SKM-1 (cell line): ENCODE data around the gene RAB40C.

ENCODE experiments used
- DNase-seq: peaks from one replicate; lab custom pipeline; 2025; ENCODE audit not compliant: unreplicated experiment; lab: John Stamatoyannopoulos, UW

RAB40C gene

GRCh38 chr16:666572-666971 lies 76.7 kb downstream of the RAB40C start:
- no peak for DNase-seq

GRCh38 chr16:667113-667779 lies 77.4 kb downstream of the RAB40C start:
- DNase-seq = no peak

DNA sequence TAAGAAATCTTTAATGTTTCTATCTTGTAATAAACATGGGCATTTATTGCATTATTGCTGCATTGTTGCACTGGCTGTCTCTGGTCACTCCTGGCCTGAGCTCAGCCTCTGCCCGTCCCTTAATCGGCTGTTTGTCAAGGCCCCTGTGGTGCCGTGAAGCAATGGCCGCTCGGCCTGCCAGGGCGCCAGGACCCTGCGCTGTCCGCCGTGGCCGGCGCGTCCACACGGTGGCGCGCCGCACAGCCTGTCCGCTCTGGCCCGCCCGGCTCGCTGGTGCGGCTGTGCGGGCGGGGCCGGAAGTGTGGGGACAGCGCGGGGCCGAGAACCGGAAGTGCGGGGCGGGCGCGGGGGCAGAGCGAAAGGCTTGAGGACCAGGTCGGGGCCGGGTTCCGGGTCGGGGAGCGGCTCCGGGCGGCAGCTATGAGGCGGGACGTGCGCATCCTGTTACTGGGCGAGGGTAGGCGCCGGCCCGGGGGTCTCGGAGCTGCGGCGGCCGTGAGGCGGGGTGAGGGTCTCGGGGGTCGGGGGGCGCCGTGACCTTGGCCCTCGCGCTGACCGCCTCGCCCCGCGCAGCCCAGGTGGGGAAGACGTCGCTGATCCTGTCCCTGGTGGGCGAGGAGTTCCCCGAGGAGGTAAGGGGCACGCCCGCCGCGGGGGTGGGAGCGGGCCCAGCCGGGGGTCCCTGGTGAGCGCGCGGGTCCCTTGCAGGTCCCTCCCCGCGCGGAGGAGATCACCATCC lies 78.1 kb downstream of the RAB40C start, which contains the start of gene RHOT2:
TSS of gene RHOT2 (plus strand) at position 353 of the 739 bp plus-strand sequence. CDS start at position 421, 68 bp downstream.
- DNase-seq = peak; percentile 77

- DNase-seq = no peak
Observed at GRCh38 chr16:668519-669171, 78.8 kb downstream of the RAB40C start.

GRCh38 chr16:669666-670065 lies 79.8 kb downstream of the RAB40C start:
- DNase-seq = no peak

GRCh38 chr16:670485-671352 lies 80.9 kb downstream of the RAB40C start:
- DNase-seq = no peak

GRCh38 chr16:671353-672131 lies 81.7 kb downstream of the RAB40C start:
- no peak for DNase-seq

GRCh38 chr16:672371-672770 lies 82.5 kb downstream of the RAB40C start:
- no peak for DNase-seq

DNA sequence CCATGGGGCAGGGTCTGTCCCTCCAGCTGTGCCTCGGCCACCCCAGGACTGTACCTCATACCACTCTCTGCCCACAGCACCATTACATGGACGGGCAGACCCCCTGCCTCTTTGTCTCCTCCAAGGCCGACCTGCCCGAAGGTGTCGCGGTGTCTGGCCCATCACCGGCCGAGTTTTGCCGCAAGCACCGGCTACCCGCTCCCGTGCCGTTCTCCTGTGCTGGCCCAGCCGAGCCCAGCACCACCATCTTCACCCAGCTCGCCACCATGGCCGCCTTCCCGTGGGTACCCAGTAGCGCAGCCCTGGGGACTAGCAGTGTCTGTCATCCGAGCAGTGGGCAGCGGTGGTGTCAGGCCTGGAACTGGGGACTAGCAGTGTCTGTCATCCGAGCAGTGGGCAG lies 83.0 kb downstream of the RAB40C start:
- no peak for DNase-seq

GRCh38 chr16:673399-673991 lies 83.6 kb downstream of the RAB40C start:
- no peak for DNase-seq

DNA sequence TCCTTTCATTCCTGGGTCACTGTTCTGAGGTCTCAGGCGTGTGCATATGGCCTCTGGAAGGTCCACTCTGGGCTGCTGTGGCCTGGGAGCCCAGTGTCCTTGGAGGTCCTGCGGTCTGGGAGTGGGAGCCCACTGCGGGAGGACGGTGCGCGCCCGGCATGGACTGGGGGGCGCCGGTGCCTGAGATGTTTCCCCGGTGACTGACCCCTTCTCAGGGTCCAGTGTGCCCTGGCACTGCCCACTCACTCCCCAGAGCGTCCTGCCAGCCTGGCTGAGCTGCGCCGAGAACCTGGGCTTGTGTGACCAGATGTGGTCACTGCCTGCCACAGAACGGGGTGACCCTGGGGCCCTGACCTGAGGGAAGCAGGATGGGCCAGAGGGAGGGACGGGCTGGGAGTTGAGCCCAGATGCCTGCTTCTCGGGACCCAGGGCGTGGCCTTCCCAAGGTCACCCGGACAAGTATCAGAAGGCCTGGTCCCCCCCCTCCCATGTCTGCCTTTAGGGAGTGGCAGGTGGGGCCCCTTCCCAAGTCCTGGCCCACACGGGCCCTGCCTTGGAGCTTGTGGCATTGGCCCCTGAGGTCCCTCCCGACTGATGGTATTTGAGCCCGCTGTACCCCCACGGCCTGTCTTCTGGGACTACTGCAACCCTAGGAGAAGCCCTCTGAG lies 84.5 kb downstream of the RAB40C start:
- no peak for DNase-seq

- DNase-seq = no peak
Observed at GRCh38 chr16:674968-675883, 85.4 kb downstream of the RAB40C start, which contains the start of gene RHBDL1. RHBDL1 (plus strand) TSS chr16:675671; CDS start chr16:675791, 120 bp downstream.

DNA sequence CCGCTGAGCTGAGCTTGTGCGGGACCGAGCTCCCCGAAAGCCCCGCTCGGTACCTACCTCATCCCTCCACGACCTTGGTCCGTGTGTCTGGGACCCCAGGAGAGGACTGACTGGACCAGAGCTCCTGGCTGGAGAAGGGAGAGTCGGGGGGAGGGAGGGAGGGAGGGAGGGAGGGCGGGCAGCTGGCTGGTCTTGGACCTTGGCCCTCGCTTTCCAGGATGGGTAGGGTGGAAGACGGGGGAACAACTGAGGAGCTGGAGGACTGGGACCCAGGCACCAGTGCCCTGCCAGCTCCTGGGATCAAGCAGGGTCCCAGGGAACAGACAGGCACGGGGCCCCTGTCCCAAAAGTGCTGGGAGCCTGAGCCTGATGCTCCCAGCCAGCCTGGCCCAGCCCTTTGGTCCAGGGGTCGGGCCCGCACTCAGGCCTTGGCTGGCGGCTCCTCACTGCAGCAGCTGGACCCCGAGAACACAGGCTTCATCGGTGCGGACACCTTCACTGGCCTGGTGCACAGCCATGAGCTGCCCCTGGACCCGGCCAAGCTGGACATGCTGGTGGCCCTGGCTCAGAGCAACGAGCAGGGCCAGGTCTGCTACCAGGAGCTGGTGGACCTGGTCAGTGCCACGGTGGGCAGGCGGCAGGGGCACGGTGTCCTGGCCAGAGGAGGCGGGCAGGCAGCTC lies 86.2 kb downstream of the RAB40C start:
- no peak for DNase-seq

GRCh38 chr16:676565-676902 lies 86.7 kb downstream of the RAB40C start:
- DNase-seq = no peak

DNA sequence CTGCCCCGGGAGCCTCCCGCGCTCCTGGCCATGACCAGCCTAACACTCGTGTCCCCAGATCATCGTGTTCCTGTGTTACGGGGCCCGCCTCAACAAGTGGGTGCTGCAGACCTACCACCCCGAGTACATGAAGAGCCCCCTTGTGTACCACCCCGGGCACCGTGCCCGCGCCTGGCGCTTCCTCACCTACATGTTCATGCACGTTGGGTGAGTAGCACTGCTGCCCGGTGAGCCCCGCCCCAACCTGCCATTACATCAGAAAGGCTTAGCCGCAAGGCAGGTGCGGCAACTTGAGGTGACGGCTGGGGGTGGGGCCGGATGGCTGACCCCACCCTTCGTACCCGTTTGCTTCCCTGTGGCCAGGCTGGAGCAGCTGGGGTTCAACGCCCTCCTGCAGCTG lies 87.0 kb downstream of the RAB40C start:
- no peak for DNase-seq

DNA sequence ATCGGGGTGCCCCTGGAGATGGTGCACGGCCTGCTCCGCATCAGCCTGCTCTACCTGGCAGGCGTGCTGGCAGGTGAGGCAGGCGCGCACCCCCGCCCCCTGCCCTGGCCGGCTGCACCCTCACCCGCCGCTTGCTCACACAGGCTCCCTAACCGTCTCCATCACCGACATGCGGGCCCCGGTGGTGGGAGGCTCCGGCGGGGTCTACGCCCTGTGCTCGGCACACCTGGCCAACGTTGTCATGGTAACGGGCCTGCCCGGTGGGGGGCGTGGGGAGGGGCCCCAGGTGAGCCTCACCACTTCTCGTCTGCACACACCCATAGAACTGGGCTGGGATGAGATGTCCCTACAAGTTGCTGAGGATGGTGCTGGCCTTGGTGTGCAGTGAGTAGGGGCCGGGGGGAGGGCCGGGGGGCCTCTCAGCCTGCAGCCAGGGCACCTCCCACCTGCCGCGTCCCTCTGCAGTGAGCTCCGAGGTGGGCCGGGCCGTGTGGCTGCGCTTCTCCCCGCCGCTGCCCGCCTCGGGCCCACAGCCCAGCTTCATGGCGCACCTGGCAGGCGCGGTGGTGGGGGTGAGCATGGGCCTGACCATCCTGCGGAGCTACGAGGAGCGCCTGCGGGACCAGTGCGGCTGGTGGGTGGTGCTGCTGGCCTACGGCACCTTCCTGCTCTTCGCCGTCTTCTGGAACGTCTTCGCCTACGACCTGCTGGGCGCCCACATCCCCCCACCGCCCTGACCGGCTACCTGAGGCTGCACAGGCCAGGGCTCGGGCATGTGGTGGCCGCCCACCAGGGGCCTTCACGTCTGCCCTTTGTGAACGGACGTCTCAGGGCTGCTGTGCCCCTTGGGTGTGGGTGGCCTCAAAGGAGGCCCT lies 87.7 kb downstream of the RAB40C start:
- DNase-seq = no peak
